ENCODE measurements around the gene PICK1.

- no peak for TF ChIP-seq EZH2 (IDR thresholded peaks at IDR 0.05; ENCODE audit: low read length, unreplicated experiment)
- TF ChIP-seq CTCF (conservative IDR thresholded peaks at IDR 0.05; ENCODE audit: low read depth, low read length): no peak
Measured at GRCh38 chr22:38081941-38082828, 25.0 kb downstream of the PICK1 start.

All from PC-3 (cell line).